Measurements from ENCODE around the gene CDHR2. TPM values are rescaled to one million over a fixed set of nuclear protein-coding genes. Genes with fewer than 3 reads are reported as not detected.
A peak's percentile ranks its signal among the peaks of the same experiment; 100 is the strongest.
"Not testable (repeated sequence)": the region's sequence is repeated elsewhere in the genome, so short reads cannot be mapped to it uniquely, and the experiment has no call there.

The CDHR2 gene
- total RNA-seq, 4 donors from 2014 or later, result 0.10 to 0.23 TPM; not detected in 2

- Histone ChIP-seq H3K36me3 (no peaks in the 10 kb centered on the region), H3K4me1 (peaks cover 33% of the 10 kb centered on the region), H3K27ac (no peak overlapping the region)
Observed at GRCh38 chr5:176545388-176545736, 3.8 kb upstream of the CDHR2 start.

GRCh38 chr5:176545737-176546509 is 3.2 kb upstream of the CDHR2 start:
- Histone ChIP-seq H3K4me1 (peaks cover 28% of the 10 kb centered on the region), H3K9me3 (no peaks in the 10 kb centered on the region), H3K27me3 (no peaks in the 10 kb centered on the region), H3K36me3 (no peaks in the 10 kb centered on the region), H3K4me3 (no peak overlapping the region), H3K27ac (no peak overlapping the region)
- no peak for DNase-seq (ENCODE audit: low spot score in 2 of 2)
- TF ChIP-seq CTCF (IDR thresholded peaks at IDR 0.05) (no peak), EP300 (IDR thresholded peaks at IDR 0.05) (no peak), POLR2A (IDR thresholded peaks at IDR 0.05) (no peak), POLR2AphosphoS5 (IDR thresholded peaks at IDR 0.05) (no peak)
- WGBS, result 74% methylated on average over 11 of the region's 13 CpGs

More at GRCh38 chr5:176545388-176545736, 3.8 kb upstream of the CDHR2 start:
- no peaks in the 10 kb centered on the region for H3K9me3 ChIP-seq
- 98% methylated on average over 6 of the region's 6 CpGs for WGBS
- H3K27me3 ChIP-seq, result no peaks in the 10 kb centered on the region
- DNase-seq (ENCODE audit: low spot score in 2 of 2), result no peak
- no peak overlapping the region for H3K4me3 ChIP-seq
- TF ChIP-seq POLR2A (IDR thresholded peaks at IDR 0.05), result no peak
- TF ChIP-seq CTCF (IDR thresholded peaks at IDR 0.05), result no peak
- TF ChIP-seq EP300 (IDR thresholded peaks at IDR 0.05), result no peak
- no peak for TF ChIP-seq POLR2AphosphoS5 (IDR thresholded peaks at IDR 0.05)

- peaks cover 9% of the 10 kb centered on the region for H3K4me1 ChIP-seq
- no peaks in the 10 kb centered on the region for H3K36me3 ChIP-seq
- DNase-seq (ENCODE audit: low spot score in 2 of 2), result no peak
- no peak overlapping the region for H3K27ac ChIP-seq
- no peak overlapping the region for H3K4me3 ChIP-seq
- peaks cover 4% of the 10 kb centered on the region for H3K27me3 ChIP-seq
- TF ChIP-seq CTCF (IDR thresholded peaks at IDR 0.05), result no peak
- TF ChIP-seq POLR2A (IDR thresholded peaks at IDR 0.05), result no peak
- no peak for TF ChIP-seq EP300 (IDR thresholded peaks at IDR 0.05)
- H3K9me3 ChIP-seq, result no peaks in the 10 kb centered on the region
- WGBS, result 58% methylated on average over 8 of the region's 8 CpGs
Observed at GRCh38 chr5:176547802-176548201, 1.3 kb upstream of the CDHR2 start.

GRCh38 chr5:176549871-176550270 is 729 bp downstream of the CDHR2 start:
- WGBS, result 97% methylated on average over 5 of the region's 7 CpGs
- H3K36me3 ChIP-seq, result no peaks in the 10 kb centered on the region
- peaks cover 15% of the 10 kb centered on the region for H3K27me3 ChIP-seq
- DNase-seq (ENCODE audit: low spot score in 2 of 2), result peak in 1 of 2 donors; percentile 77
- H3K4me1 ChIP-seq, result no peaks in the 10 kb centered on the region
- H3K4me3 ChIP-seq, result no peak overlapping the region
- TF ChIP-seq POLR2AphosphoS5 (IDR thresholded peaks at IDR 0.05) (no peak), POLR2A (IDR thresholded peaks at IDR 0.05) (no peak), EP300 (IDR thresholded peaks at IDR 0.05) (no peak), CTCF (IDR thresholded peaks at IDR 0.05) (no peak)
- H3K9me3 ChIP-seq, result no peaks in the 10 kb centered on the region
- H3K27ac ChIP-seq, result no peak overlapping the region

- no peak overlapping the region for H3K27ac ChIP-seq
- DNase-seq (ENCODE audit: low spot score in 2 of 2), result peak in 1 of 2 donors; percentile 76
- no peak overlapping the region for H3K4me3 ChIP-seq
- peaks cover 15% of the 10 kb centered on the region for H3K27me3 ChIP-seq
- H3K9me3 ChIP-seq, result no peaks in the 10 kb centered on the region
- no peaks in the 10 kb centered on the region for H3K4me1 ChIP-seq
- H3K36me3 ChIP-seq, result no peaks in the 10 kb centered on the region
- 74% methylated on average over 15 of the region's 16 CpGs for WGBS
- TF ChIP-seq POLR2A (IDR thresholded peaks at IDR 0.05) (no peak), POLR2AphosphoS5 (IDR thresholded peaks at IDR 0.05) (no peak), CTCF (IDR thresholded peaks at IDR 0.05) (no peak), EP300 (IDR thresholded peaks at IDR 0.05) (no peak)
Observed at GRCh38 chr5:176550275-176550831, 1.2 kb downstream of the CDHR2 start.

- 86% methylated on average over 11 of the region's 11 CpGs for WGBS
Observed at GRCh38 chr5:176550937-176551336, 1.8 kb downstream of the CDHR2 start.

More at GRCh38 chr5:176550937-176551336, 1.8 kb downstream of the CDHR2 start:
- H3K9me3 ChIP-seq, H3K4me1 ChIP-seq, H3K4me3 ChIP-seq, H3K36me3 ChIP-seq, H3K27ac ChIP-seq: not testable (repeated sequence)
- H3K27me3 ChIP-seq, result peaks cover 15% of the 10 kb centered on the region
- DNase-seq (ENCODE audit: low spot score in 2 of 2), result peak in 1 of 2 donors; percentile 45

All from suprapubic skin (tissue), 4 donors.